ENCODE results near the gene TSPAN18.

The TSPAN18 gene

GRCh38 chr11:44777209-44778194 is 50.7 kb downstream of the TSPAN18 start:
- DNase-seq (ENCODE audit: low spot score), result no peak

- no peak for DNase-seq (ENCODE audit: low spot score)
These were observed 51.7 kb downstream of the TSPAN18 start for GRCh38 chr11:44778195-44779100.

GRCh38 chr11:44779736-44780520 is 53.2 kb downstream of the TSPAN18 start:
- no peak for DNase-seq (ENCODE audit: low spot score)

- peak; percentile 76 for DNase-seq (ENCODE audit: low spot score)
These were observed 54.3 kb downstream of the TSPAN18 start for GRCh38 chr11:44780940-44781631.

GRCh38 chr11:44781655-44782054 is 54.9 kb downstream of the TSPAN18 start:
- DNase-seq (ENCODE audit: low spot score), result no peak

GRCh38 chr11:44782478-44782877 is 55.7 kb downstream of the TSPAN18 start:
- DNase-seq (ENCODE audit: low spot score), result no peak

- DNase-seq (ENCODE audit: low spot score), result no peak
These were observed 57.6 kb downstream of the TSPAN18 start for GRCh38 chr11:44784436-44784760.

- DNase-seq (ENCODE audit: low spot score), result no peak
These were observed 58.1 kb downstream of the TSPAN18 start for GRCh38 chr11:44784851-44785250.

- DNase-seq (ENCODE audit: low spot score), result peak; percentile 81
These were observed 59.3 kb downstream of the TSPAN18 start for GRCh38 chr11:44785856-44786607.

GRCh38 chr11:44787070-44787469 is 60.3 kb downstream of the TSPAN18 start:
- DNase-seq (ENCODE audit: low spot score), result no peak

- no peak for DNase-seq (ENCODE audit: low spot score)
These were observed 61.2 kb downstream of the TSPAN18 start for GRCh38 chr11:44787981-44788380.

GRCh38 chr11:44788536-44789261 is 61.9 kb downstream of the TSPAN18 start:
- no peak for DNase-seq (ENCODE audit: low spot score)

GRCh38 chr11:44789496-44789895 is 62.7 kb downstream of the TSPAN18 start:
- DNase-seq (ENCODE audit: low spot score), result no peak

- DNase-seq (ENCODE audit: low spot score), result no peak
These were observed 63.4 kb downstream of the TSPAN18 start for GRCh38 chr11:44790211-44790610.

- DNase-seq (ENCODE audit: low spot score), result peak; percentile 48
These were observed 64.7 kb downstream of the TSPAN18 start for GRCh38 chr11:44791316-44791925.

GRCh38 chr11:44792171-44792570 is 65.4 kb downstream of the TSPAN18 start:
- no peak for DNase-seq (ENCODE audit: low spot score)

GRCh38 chr11:44793350-44794090 is 66.8 kb downstream of the TSPAN18 start:
- DNase-seq (ENCODE audit: low spot score), result no peak

GRCh38 chr11:44795803-44796535 is 69.2 kb downstream of the TSPAN18 start:
- DNase-seq (ENCODE audit: low spot score), result no peak

All from cerebellar cortex (tissue), 1 donor.